GM23338 (cell line): ENCODE results near the gene LHX4.

Source experiments
- EZH2 ChIP-seq: fragments of 200-600 bp; sonication (generic); IDR thresholded peaks from one replicate; pipeline ENCODE4 v1.8.0; 2017; ENCODE audit warnings: antibody characterized with exemption, mild to moderate bottlenecking, low read depth; ENCODE audit not compliant: unreplicated experiment
- EZH2phosphoT487 ChIP-seq: fragments of 200-600 bp; sonication (generic); IDR thresholded peaks from one replicate; pipeline ENCODE4 v1.8.1; 2018; ENCODE audit warnings: antibody characterized with exemption; ENCODE audit not compliant: unreplicated experiment
- JUNB ChIP-seq: IDR thresholded peaks from one replicate; pipeline ENCODE4 v1.6.1; 2016; ENCODE audit warnings: antibody characterized with exemption; ENCODE audit not compliant: unreplicated experiment
- TF ChIP-seq, protein P1 (sequence below), 2 experiments: fragments of 200-600 bp in 1 of 2; sonication (generic) in 1 of 2; conservative IDR thresholded peaks; 2 replicates each; pipeline versions ENCODE4 v1.5.1 to v1.6.1; 2016 to 2017; ENCODE audit warnings: antibody characterized with exemption in 2 of 2, low read depth in 2 of 2, mild to moderate bottlenecking in 2 of 2, moderate library complexity in 1 of 2

DNA sequence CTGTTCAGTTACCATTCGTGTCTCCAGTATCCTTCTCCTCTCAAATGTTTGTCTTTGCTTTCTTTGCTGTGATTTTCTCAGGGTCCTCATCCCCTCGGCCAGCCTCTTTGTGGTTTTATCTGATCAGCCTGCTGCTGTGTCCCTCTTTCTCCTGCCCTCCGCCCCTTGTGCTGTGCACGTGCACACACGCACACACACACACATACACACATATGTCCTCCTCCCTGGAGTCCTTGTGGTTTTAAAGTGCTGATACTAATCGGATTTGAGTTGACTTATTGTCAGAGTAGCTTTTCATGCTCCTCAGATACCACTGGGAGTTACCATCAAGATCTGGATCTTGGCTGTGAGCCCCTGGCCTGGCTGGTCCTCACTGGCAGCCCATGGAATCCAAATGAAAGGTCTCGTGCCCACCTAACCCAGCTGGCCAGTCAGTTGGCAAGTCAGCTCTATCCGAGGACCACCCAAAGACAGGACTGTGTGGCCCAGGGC lies 41.3 kb upstream of the LHX4 start:
- TF ChIP-seq, protein P1, sequence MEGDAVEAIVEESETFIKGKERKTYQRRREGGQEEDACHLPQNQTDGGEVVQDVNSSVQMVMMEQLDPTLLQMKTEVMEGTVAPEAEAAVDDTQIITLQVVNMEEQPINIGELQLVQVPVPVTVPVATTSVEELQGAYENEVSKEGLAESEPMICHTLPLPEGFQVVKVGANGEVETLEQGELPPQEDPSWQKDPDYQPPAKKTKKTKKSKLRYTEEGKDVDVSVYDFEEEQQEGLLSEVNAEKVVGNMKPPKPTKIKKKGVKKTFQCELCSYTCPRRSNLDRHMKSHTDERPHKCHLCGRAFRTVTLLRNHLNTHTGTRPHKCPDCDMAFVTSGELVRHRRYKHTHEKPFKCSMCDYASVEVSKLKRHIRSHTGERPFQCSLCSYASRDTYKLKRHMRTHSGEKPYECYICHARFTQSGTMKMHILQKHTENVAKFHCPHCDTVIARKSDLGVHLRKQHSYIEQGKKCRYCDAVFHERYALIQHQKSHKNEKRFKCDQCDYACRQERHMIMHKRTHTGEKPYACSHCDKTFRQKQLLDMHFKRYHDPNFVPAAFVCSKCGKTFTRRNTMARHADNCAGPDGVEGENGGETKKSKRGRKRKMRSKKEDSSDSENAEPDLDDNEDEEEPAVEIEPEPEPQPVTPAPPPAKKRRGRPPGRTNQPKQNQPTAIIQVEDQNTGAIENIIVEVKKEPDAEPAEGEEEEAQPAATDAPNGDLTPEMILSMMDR (conservative IDR thresholded peaks at IDR 0.05; ENCODE audit: low read depth in 2 of 2) = no peak
- TF ChIP-seq EZH2 = no peak
- TF ChIP-seq EZH2phosphoT487 = no peak
- TF ChIP-seq JUNB = no peak
